Esophagus squamous epithelium (tissue), 4 donors: ENCODE results near the gene KNCN.

ENCODE experiments used
- POLR2A ChIP-seq, 4 donors: fragments of 450-650 bp; IDR thresholded peaks; one replicate each; pipeline ENCODE4 v1.6.1; 2017; ENCODE audit warnings: antibody characterized with exemption in 4 of 4, mild to moderate bottlenecking in 4 of 4, moderate library complexity in 3 of 4
- TF ChIP-seq, protein P1 (sequence below), 6 experiments: fragments of 450-650 bp in 4 of 6; fragments of 200-600 bp in 2 of 6; sonication (generic) in 2 of 6; IDR thresholded peaks; one replicate each; pipeline ENCODE4 v1.5.1; 2016 to 2019; ENCODE audit warnings: antibody characterized with exemption in 6 of 6, mild to moderate bottlenecking in 4 of 6, moderate library complexity in 4 of 6

DNA sequence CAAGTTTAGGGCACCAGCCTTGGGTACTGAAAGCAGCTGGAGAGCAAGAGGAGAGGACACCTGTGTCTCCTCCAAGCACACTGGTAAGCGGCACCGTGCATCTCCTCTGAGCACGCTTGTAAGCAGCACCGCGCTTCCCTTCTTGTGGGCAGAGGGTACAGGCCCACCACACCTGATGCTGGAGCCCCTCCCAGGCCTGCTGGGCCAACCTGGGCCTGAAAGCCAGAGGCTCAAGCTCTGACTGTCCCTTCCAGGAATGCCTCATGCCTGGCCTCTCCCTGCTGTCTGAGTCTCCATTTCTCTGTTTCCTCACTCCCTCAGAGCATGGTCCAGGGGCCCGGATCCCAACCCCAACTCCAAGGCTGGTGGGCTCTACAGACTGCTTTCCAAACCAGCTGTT is 35.9 kb downstream of the KNCN start:
- TF ChIP-seq, protein P1, sequence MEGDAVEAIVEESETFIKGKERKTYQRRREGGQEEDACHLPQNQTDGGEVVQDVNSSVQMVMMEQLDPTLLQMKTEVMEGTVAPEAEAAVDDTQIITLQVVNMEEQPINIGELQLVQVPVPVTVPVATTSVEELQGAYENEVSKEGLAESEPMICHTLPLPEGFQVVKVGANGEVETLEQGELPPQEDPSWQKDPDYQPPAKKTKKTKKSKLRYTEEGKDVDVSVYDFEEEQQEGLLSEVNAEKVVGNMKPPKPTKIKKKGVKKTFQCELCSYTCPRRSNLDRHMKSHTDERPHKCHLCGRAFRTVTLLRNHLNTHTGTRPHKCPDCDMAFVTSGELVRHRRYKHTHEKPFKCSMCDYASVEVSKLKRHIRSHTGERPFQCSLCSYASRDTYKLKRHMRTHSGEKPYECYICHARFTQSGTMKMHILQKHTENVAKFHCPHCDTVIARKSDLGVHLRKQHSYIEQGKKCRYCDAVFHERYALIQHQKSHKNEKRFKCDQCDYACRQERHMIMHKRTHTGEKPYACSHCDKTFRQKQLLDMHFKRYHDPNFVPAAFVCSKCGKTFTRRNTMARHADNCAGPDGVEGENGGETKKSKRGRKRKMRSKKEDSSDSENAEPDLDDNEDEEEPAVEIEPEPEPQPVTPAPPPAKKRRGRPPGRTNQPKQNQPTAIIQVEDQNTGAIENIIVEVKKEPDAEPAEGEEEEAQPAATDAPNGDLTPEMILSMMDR (IDR thresholded peaks at IDR 0.05): no peak
- TF ChIP-seq POLR2A (IDR thresholded peaks at IDR 0.05): no peak
